HEK293T (cell line): ENCODE measurements around the gene EFCAB6.

ENCODE experiments used
- ARNT ChIP-seq: fragments of 450-650 bp; IDR thresholded peaks from 2 replicates; pipeline ENCODE4 v1.6.1; 2017; ENCODE audit warnings: mild to moderate bottlenecking
- BHLHE40 ChIP-seq: fragments of 450-650 bp; IDR thresholded peaks from 2 replicates; pipeline ENCODE4 v1.6.1; 2016; ENCODE audit warnings: mild to moderate bottlenecking, moderate library complexity, borderline replicate concordance
- CTBP1 ChIP-seq: fragments of 450-650 bp; IDR thresholded peaks from 2 replicates; pipeline ENCODE4 v1.6.1; 2016; ENCODE audit warnings: borderline replicate concordance
- ELF4 ChIP-seq: fragments of 450-650 bp; IDR thresholded peaks from 2 replicates; pipeline ENCODE4 v1.6.1; 2017; ENCODE audit warnings: antibody characterized with exemption
- FOXA1 ChIP-seq: fragments of 450-650 bp; IDR thresholded peaks from 2 replicates; pipeline ENCODE4 v1.6.1; 2016; ENCODE audit warnings: mild to moderate bottlenecking
- FOXM1 ChIP-seq: fragments of 450-650 bp; IDR thresholded peaks from 2 replicates; pipeline ENCODE4 v1.6.1; 2017; ENCODE audit warnings: mild to moderate bottlenecking, borderline replicate concordance
- HDGF ChIP-seq: fragments of 450-650 bp; IDR thresholded peaks from 2 replicates; pipeline ENCODE4 v1.6.1; 2017; ENCODE audit warnings: antibody characterized with exemption, borderline replicate concordance
- L3MBTL2 ChIP-seq: fragments of 450-650 bp; conservative IDR thresholded peaks from 2 replicates; pipeline ENCODE4 v1.6.1; 2016; ENCODE audit warnings: mild to moderate bottlenecking
- NFRKB ChIP-seq: fragments of 450-650 bp; IDR thresholded peaks from 2 replicates; pipeline ENCODE4 v1.6.1; 2016; ENCODE audit warnings: mild to moderate bottlenecking, moderate library complexity
- SP1 ChIP-seq: fragments of 450-650 bp; IDR thresholded peaks from 2 replicates; pipeline ENCODE4 v1.6.1; 2017
- SUZ12 ChIP-seq: fragments of 450-650 bp; IDR thresholded peaks from 2 replicates; pipeline ENCODE4 v1.6.1; 2016; ENCODE audit warnings: mild to moderate bottlenecking
- TARDBP ChIP-seq: fragments of 450-650 bp; IDR thresholded peaks from 2 replicates; pipeline ENCODE4 v1.6.1; 2016
- ZNF384 ChIP-seq: fragments of 450-650 bp; IDR thresholded peaks from 2 replicates; pipeline ENCODE4 v1.6.1; 2016
- TF ChIP-seq, protein P1 (sequence below): fragments of 450-650 bp; IDR thresholded peaks from 2 replicates; pipeline ENCODE4 v1.6.1; 2016

DNA sequence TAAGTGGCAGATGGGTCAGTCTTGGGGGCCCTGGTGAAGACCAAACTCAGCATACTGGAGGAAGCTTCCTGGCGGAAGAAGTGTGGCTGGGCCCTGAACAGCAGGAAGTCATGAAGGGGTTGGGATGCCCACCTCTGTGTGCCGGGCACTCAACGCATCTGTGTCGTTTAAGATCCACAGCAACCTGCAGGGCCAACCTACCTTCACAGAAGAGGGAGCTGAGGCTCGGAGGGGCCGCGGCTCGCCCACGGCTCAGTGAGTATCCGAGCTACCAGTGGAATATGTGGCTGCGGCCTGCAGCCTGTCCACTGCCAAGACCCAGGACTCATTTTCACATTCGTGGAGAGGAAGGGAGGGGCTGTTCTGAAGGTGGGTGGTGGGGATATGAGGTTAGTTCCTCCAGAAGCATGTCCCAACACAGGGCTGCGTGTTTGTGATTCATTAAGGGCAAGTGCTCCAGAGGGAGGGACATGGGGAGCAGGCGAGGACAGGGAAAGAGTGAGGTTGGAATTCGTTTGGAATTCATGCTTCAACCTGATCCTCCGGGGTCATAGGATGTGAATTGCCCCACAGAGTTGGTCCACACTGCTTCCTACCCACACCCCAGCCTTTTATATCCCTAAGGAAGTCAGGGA lies 300.7 kb downstream of the EFCAB6 start:
- TF ChIP-seq TARDBP: no peak
- no peak for TF ChIP-seq FOXM1
- TF ChIP-seq HDGF: no peak
- no peak for TF ChIP-seq L3MBTL2
- no peak for TF ChIP-seq CTBP1
- TF ChIP-seq NFRKB: no peak
- no peak for TF ChIP-seq SUZ12
- TF ChIP-seq FOXA1: no peak
- TF ChIP-seq SP1: no peak
- no peak for TF ChIP-seq BHLHE40
- TF ChIP-seq ARNT: no peak
- TF ChIP-seq, protein P1, sequence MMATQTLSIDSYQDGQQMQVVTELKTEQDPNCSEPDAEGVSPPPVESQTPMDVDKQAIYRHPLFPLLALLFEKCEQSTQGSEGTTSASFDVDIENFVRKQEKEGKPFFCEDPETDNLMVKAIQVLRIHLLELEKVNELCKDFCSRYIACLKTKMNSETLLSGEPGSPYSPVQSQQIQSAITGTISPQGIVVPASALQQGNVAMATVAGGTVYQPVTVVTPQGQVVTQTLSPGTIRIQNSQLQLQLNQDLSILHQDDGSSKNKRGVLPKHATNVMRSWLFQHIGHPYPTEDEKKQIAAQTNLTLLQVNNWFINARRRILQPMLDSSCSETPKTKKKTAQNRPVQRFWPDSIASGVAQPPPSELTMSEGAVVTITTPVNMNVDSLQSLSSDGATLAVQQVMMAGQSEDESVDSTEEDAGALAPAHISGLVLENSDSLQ: no peak
- no peak for TF ChIP-seq ZNF384
- TF ChIP-seq ELF4: no peak
